ENCODE results near the gene IL17REL. TPM values are rescaled to one million over a fixed set of nuclear protein-coding genes. Genes with fewer than 3 reads are reported as not detected.

The IL17REL gene
- total and polyA plus RNA-seq, 2 of the 13 experiments (the other 11 are each of a cell fraction or from before 2014, with no cell fraction given): not detected

DNA sequence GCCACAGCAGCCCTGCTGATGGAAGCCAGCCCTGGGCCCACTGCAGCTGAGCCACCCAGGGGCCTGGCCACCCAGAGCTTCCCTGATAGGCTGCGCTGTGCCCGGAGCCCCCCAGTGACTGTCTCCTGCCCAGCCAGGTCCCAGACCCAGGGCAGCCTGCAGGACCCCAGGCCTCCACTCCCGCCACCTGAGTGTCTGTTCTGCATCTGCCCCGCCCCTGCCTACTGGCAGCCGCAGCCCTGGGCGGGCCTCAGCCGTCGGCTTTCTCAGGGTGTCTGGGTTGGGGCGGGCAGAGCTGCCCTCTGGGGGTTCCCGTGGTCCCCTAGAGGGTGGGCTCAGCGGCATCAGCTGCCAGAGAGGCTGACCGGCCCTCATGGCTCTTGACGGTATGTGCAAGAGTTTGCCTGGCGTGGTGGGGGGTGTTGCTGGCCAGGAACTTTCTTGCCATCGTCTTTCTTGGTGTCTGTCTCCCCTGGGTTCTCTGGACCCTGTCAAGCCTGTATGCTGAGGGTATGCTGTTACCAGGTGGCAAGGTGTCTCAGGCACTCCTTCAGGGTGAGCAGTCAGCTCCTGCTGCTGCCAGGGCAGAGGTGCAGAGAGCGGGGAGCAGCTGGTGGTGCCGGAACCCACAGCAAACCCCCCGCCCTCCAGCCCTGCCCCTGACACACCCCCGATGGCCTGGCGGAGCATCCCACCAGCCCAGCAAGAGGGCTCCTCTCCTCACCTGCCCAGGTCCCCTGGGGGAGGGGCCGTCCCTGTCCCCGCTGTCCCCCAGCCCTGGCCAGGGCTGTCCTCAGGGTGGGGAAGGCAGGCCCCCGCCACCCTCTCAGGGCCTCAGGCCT lies 64.2 kb downstream of the IL17REL start (continued):
- TF ChIP-seq KAT7 (CRISPR knock-in tag; IDR thresholded peaks at IDR 0.05; ENCODE audit: borderline replicate concordance): no peak
- peak; percentile 76 for TF ChIP-seq SP5 (CRISPR knock-in tag; IDR thresholded peaks at IDR 0.05; ENCODE audit: borderline replicate concordance, low read depth)
- TF ChIP-seq, protein P1, sequence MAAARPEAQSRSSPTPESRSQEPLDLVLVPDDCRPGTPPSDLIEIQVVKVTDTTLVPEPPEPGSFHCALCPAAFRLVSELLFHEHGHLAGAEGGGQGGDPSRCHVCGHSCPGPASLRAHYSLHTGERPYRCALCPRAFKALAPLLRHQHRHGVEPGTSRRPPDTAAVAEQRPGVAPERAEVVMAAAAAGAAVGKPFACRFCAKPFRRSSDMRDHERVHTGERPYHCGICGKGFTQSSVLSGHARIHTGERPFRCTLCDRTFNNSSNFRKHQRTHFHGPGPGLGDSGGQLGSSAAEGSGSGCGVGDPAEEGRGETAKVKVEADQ (CRISPR knock-in tag; IDR thresholded peaks at IDR 0.05; ENCODE audit: borderline replicate concordance): no peak
- TF ChIP-seq MLLT10 (CRISPR knock-in tag; IDR thresholded peaks at IDR 0.05): no peak
- no peak for TF ChIP-seq ZSCAN21 (CRISPR knock-in tag; IDR thresholded peaks at IDR 0.05; ENCODE audit: borderline replicate concordance)
- TF ChIP-seq, protein P2, sequence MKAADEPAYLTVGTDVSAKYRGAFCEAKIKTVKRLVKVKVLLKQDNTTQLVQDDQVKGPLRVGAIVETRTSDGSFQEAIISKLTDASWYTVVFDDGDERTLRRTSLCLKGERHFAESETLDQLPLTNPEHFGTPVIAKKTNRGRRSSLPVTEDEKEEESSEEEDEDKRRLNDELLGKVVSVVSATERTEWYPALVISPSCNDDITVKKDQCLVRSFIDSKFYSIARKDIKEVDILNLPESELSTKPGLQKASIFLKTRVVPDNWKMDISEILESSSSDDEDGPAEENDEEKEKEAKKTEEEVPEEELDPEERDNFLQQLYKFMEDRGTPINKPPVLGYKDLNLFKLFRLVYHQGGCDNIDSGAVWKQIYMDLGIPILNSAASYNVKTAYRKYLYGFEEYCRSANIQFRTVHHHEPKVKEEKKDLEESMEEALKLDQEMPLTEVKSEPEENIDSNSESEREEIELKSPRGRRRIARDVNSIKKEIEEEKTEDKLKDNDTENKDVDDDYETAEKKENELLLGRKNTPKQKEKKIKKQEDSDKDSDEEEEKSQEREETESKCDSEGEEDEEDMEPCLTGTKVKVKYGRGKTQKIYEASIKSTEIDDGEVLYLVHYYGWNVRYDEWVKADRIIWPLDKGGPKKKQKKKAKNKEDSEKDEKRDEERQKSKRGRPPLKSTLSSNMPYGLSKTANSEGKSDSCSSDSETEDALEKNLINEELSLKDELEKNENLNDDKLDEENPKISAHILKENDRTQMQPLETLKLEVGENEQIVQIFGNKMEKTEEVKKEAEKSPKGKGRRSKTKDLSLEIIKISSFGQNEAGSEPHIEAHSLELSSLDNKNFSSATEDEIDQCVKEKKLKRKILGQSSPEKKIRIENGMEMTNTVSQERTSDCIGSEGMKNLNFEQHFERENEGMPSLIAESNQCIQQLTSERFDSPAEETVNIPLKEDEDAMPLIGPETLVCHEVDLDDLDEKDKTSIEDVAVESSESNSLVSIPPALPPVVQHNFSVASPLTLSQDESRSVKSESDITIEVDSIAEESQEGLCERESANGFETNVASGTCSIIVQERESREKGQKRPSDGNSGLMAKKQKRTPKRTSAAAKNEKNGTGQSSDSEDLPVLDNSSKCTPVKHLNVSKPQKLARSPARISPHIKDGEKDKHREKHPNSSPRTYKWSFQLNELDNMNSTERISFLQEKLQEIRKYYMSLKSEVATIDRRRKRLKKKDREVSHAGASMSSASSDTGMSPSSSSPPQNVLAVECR (CRISPR knock-in tag; IDR thresholded peaks at IDR 0.05; ENCODE audit: borderline replicate concordance): no peak; the same call in 1 of the 2 replicates
- TF ChIP-seq ZBTB42 (CRISPR knock-in tag; IDR thresholded peaks at IDR 0.05): no peak
- TF ChIP-seq, protein P3, sequence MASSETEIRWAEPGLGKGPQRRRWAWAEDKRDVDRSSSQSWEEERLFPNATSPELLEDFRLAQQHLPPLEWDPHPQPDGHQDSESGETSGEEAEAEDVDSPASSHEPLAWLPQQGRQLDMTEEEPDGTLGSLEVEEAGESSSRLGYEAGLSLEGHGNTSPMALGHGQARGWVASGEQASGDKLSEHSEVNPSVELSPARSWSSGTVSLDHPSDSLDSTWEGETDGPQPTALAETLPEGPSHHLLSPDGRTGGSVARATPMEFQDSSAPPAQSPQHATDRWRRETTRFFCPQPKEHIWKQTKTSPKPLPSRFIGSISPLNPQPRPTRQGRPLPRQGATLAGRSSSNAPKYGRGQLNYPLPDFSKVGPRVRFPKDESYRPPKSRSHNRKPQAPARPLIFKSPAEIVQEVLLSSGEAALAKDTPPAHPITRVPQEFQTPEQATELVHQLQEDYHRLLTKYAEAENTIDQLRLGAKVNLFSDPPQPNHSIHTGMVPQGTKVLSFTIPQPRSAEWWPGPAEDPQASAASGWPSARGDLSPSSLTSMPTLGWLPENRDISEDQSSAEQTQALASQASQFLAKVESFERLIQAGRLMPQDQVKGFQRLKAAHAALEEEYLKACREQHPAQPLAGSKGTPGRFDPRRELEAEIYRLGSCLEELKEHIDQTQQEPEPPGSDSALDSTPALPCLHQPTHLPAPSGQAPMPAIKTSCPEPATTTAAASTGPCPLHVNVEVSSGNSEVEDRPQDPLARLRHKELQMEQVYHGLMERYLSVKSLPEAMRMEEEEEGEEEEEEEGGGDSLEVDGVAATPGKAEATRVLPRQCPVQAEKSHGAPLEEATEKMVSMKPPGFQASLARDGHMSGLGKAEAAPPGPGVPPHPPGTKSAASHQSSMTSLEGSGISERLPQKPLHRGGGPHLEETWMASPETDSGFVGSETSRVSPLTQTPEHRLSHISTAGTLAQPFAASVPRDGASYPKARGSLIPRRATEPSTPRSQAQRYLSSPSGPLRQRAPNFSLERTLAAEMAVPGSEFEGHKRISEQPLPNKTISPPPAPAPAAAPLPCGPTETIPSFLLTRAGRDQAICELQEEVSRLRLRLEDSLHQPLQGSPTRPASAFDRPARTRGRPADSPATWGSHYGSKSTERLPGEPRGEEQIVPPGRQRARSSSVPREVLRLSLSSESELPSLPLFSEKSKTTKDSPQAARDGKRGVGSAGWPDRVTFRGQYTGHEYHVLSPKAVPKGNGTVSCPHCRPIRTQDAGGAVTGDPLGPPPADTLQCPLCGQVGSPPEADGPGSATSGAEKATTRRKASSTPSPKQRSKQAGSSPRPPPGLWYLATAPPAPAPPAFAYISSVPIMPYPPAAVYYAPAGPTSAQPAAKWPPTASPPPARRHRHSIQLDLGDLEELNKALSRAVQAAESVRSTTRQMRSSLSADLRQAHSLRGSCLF (CRISPR knock-in tag; IDR thresholded peaks at IDR 0.05; ENCODE audit: borderline replicate concordance): no peak
- no peak for TF ChIP-seq ZNF251 (CRISPR knock-in tag; IDR thresholded peaks at IDR 0.05)
- TF ChIP-seq, protein P4, sequence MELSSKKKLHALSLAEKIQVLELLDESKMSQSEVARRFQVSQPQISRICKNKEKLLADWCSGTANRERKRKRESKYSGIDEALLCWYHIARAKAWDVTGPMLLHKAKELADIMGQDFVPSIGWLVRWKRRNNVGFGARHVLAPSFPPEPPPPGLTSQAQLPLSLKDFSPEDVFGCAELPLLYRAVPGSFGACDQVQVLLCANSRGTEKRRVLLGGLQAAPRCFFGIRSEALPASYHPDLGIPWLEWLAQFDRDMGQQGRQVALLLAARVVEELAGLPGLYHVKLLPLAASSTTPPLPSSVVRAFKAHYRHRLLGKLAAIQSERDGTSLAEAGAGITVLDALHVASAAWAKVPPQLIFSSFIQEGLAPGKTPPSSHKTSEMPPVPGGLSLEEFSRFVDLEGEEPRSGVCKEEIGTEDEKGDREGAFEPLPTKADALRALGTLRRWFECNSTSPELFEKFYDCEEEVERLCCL (CRISPR knock-in tag; IDR thresholded peaks at IDR 0.05; ENCODE audit: borderline replicate concordance): no peak
- no peak for TF ChIP-seq ZNF350 (CRISPR knock-in tag; IDR thresholded peaks at IDR 0.05; ENCODE audit: borderline replicate concordance, low read depth)
- TF ChIP-seq, protein P5, sequence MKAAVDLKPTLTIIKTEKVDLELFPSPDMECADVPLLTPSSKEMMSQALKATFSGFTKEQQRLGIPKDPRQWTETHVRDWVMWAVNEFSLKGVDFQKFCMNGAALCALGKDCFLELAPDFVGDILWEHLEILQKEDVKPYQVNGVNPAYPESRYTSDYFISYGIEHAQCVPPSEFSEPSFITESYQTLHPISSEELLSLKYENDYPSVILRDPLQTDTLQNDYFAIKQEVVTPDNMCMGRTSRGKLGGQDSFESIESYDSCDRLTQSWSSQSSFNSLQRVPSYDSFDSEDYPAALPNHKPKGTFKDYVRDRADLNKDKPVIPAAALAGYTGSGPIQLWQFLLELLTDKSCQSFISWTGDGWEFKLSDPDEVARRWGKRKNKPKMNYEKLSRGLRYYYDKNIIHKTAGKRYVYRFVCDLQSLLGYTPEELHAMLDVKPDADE (CRISPR knock-in tag; IDR thresholded peaks at IDR 0.05): no peak
- TF ChIP-seq, protein P6, sequence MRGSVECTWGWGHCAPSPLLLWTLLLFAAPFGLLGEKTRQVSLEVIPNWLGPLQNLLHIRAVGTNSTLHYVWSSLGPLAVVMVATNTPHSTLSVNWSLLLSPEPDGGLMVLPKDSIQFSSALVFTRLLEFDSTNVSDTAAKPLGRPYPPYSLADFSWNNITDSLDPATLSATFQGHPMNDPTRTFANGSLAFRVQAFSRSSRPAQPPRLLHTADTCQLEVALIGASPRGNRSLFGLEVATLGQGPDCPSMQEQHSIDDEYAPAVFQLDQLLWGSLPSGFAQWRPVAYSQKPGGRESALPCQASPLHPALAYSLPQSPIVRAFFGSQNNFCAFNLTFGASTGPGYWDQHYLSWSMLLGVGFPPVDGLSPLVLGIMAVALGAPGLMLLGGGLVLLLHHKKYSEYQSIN (CRISPR knock-in tag; IDR thresholded peaks at IDR 0.05; ENCODE audit: borderline replicate concordance): no peak

All from HepG2 (cell line).